Ascending aorta (tissue), 2 donors: Measurements from ENCODE around the gene FLT3. TPM values are rescaled to one million over a fixed set of nuclear protein-coding genes. Genes with fewer than 3 reads are reported as not detected.
"Not testable (repeated sequence)": the region's sequence is repeated elsewhere in the genome, so short reads cannot be mapped to it uniquely, and the experiment has no call there.

Source experiments
- DNase-seq, 2 donors: peaks; one replicate each; pipeline ENCODE4 v3.0.0-alpha.2; 2019; ENCODE audit warnings: low spot score in 2 of 2
- H3K27ac ChIP-seq, 2 donors: fragments of 200-600 bp; sonication (generic); one replicate each; pipeline ENCODE4 v1.5.1; 2016 to 2017; ENCODE audit warnings: mild to moderate bottlenecking in 1 of 2
- H3K27me3 ChIP-seq: fragments of 200-600 bp; sonication (generic); one replicate; pipeline ENCODE4 v1.5.1; 2017
- H3K36me3 ChIP-seq, 2 donors: fragments of 200-600 bp; sonication (generic); one replicate each; pipeline ENCODE4 v1.5.1; 2016
- H3K4me1 ChIP-seq, 2 donors: fragments of 200-600 bp; sonication (generic); one replicate each; pipeline ENCODE4 v1.5.1; 2016 to 2017; ENCODE audit warnings: mild to moderate bottlenecking in 1 of 2
- H3K4me3 ChIP-seq, 2 donors: fragments of 200-600 bp; sonication (generic); one replicate each; pipeline ENCODE4 v1.5.1; 2016 to 2017; ENCODE audit warnings: mild to moderate bottlenecking in 1 of 2
- H3K9me3 ChIP-seq, 2 donors: fragments of 200-600 bp; sonication (generic); one replicate each; pipeline ENCODE4 v1.5.1; 2016
- CTCF ChIP-seq, 3 experiments: fragments of 200-600 bp in 2 of 3; fragments of 450-650 bp in 1 of 3; sonication (generic) in 2 of 3; IDR thresholded peaks; one replicate each; pipeline ENCODE4 v1.5.1; 2016 to 2019; ENCODE audit warnings: antibody characterized with exemption in 3 of 3, mild to moderate bottlenecking in 1 of 3, moderate library complexity in 1 of 3
- intact Hi-C: fragments of 100-400 bp; cut with DNase I; formaldehyde crosslinking; loops from one replicate; pipeline ENCODE4 v1.15.1; 2023
- total RNA-seq: library from RNA; depleted of rRNA; stranded (reverse); fragments of >200 nt; gene quantifications from one replicate; pipeline ENCODE4 v1.1.0, GENCODE V29; 2016

FLT3 gene
- total RNA-seq = not detected

- no peak for TF ChIP-seq CTCF (IDR thresholded peaks at IDR 0.05)
- intact Hi-C loops = no loop called here
- H3K27me3 ChIP-seq = no peaks in the 10 kb centered on the region
- H3K36me3 ChIP-seq = no peaks in the 10 kb centered on the region
- no peak within 1 kb of the TSS for H3K27ac ChIP-seq
- H3K4me3 ChIP-seq = peak within 1 kb of the TSS; percentile 41 to 58
- peaks cover 2 to 6% of the 10 kb centered on the region in 2 donors for H3K4me1 ChIP-seq
- H3K9me3 ChIP-seq = no peaks in the 10 kb centered on the region
- DNase-seq = no peak
Measured at GRCh38 chr13:28100150-28101121, at the start of gene FLT3. FLT3 (minus strand) TSS chr13:28100576; CDS start chr13:28100510, 66 bp downstream.

- no peak for TF ChIP-seq CTCF (IDR thresholded peaks at IDR 0.05)
- Histone ChIP-seq H3K27me3 (no peaks in the 10 kb centered on the region), H3K9me3 (no peaks in the 10 kb centered on the region), H3K36me3 (no peaks in the 10 kb centered on the region), H3K4me3 (no peak overlapping the region), H3K4me1 (peaks cover 0 to under 1% of the 10 kb centered on the region in 2 donors), H3K27ac (no peak overlapping the region)
- DNase-seq = no peak
- intact Hi-C loops = no loop called here
Measured at GRCh38 chr13:28147495-28147894, 47.1 kb upstream of the FLT3 start.

GRCh38 chr13:28145049-28145448 is 44.7 kb upstream of the FLT3 start:
- H3K27me3 ChIP-seq = no peaks in the 10 kb centered on the region
- TF ChIP-seq CTCF (IDR thresholded peaks at IDR 0.05) = no peak
- H3K4me3 ChIP-seq = no peak overlapping the region
- intact Hi-C loops = no loop called here
- H3K9me3 ChIP-seq = no peaks in the 10 kb centered on the region
- H3K4me1 ChIP-seq = peaks cover 0 to 7% of the 10 kb centered on the region in 2 donors
- DNase-seq = no peak
- H3K27ac ChIP-seq = no peak overlapping the region
- H3K36me3 ChIP-seq = no peaks in the 10 kb centered on the region

GRCh38 chr13:28141542-28141941 is 41.2 kb upstream of the FLT3 start:
- intact Hi-C loops = not testable (repeated sequence)
- peaks cover 0 to 16% of the 10 kb centered on the region in 2 donors for H3K4me1 ChIP-seq

GRCh38 chr13:28140433-28141125 is 40.2 kb upstream of the FLT3 start:
- intact Hi-C loops = no loop called here
- H3K27ac ChIP-seq = peak overlapping the region in 1 of 2 donors; percentile 90
- no peaks in the 10 kb centered on the region for H3K27me3 ChIP-seq
- peak overlapping the region; percentile 81 to 95 for H3K4me3 ChIP-seq
- H3K4me1 ChIP-seq = peaks cover 0 to 16% of the 10 kb centered on the region in 2 donors
- TF ChIP-seq CTCF (IDR thresholded peaks at IDR 0.05) = no peak
- DNase-seq = no peak
- no peaks in the 10 kb centered on the region for H3K9me3 ChIP-seq
- no peaks in the 10 kb centered on the region for H3K36me3 ChIP-seq

More at GRCh38 chr13:28141542-28141941, 41.2 kb upstream of the FLT3 start:
- H3K36me3 ChIP-seq, DNase-seq, H3K4me3 ChIP-seq, H3K9me3 ChIP-seq, H3K27me3 ChIP-seq, H3K27ac ChIP-seq: not testable (repeated sequence)
